Measurements from ENCODE around the gene TRMT1. TPM values are rescaled to one million over a fixed set of nuclear protein-coding genes. Genes with fewer than 3 reads are reported as not detected.
A peak's percentile ranks its signal among the peaks of the same experiment; 100 is the strongest.

TRMT1 gene
- total and polyA plus RNA-seq, 2 experiments from 2014 or later, result 88.6 to 90.1 TPM

- peaks cover 50% of the 10 kb centered on the region for H3K4me1 Mint-ChIP-seq
- TF ChIP-seq JUNB (IDR thresholded peaks at IDR 0.05; ENCODE audit: unreplicated experiment) (no peak), NANOG (IDR thresholded peaks at IDR 0.05; ENCODE audit: borderline replicate concordance) (no peak), EZH2 (IDR thresholded peaks at IDR 0.05; ENCODE audit: low read depth, unreplicated experiment) (no peak), ZNF331 (CRISPR knock-in tag; IDR thresholded peaks at IDR 0.05; ENCODE audit: low read depth) (no peak), EZH2phosphoT487 (IDR thresholded peaks at IDR 0.05; ENCODE audit: unreplicated experiment) (no peak), CTCF (conservative IDR thresholded peaks at IDR 0.05; ENCODE audit: low read depth in 2 of 2) (no peak), POLR2AphosphoS5 (IDR thresholded peaks at IDR 0.05; ENCODE audit: low read depth) (no peak)
- TF ChIP-seq, protein P1, sequence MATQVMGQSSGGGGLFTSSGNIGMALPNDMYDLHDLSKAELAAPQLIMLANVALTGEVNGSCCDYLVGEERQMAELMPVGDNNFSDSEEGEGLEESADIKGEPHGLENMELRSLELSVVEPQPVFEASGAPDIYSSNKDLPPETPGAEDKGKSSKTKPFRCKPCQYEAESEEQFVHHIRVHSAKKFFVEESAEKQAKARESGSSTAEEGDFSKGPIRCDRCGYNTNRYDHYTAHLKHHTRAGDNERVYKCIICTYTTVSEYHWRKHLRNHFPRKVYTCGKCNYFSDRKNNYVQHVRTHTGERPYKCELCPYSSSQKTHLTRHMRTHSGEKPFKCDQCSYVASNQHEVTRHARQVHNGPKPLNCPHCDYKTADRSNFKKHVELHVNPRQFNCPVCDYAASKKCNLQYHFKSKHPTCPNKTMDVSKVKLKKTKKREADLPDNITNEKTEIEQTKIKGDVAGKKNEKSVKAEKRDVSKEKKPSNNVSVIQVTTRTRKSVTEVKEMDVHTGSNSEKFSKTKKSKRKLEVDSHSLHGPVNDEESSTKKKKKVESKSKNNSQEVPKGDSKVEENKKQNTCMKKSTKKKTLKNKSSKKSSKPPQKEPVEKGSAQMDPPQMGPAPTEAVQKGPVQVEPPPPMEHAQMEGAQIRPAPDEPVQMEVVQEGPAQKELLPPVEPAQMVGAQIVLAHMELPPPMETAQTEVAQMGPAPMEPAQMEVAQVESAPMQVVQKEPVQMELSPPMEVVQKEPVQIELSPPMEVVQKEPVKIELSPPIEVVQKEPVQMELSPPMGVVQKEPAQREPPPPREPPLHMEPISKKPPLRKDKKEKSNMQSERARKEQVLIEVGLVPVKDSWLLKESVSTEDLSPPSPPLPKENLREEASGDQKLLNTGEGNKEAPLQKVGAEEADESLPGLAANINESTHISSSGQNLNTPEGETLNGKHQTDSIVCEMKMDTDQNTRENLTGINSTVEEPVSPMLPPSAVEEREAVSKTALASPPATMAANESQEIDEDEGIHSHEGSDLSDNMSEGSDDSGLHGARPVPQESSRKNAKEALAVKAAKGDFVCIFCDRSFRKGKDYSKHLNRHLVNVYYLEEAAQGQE (IDR thresholded peaks at IDR 0.05; ENCODE audit: unreplicated experiment), result no peak
- TF ChIP-seq, protein P2, sequence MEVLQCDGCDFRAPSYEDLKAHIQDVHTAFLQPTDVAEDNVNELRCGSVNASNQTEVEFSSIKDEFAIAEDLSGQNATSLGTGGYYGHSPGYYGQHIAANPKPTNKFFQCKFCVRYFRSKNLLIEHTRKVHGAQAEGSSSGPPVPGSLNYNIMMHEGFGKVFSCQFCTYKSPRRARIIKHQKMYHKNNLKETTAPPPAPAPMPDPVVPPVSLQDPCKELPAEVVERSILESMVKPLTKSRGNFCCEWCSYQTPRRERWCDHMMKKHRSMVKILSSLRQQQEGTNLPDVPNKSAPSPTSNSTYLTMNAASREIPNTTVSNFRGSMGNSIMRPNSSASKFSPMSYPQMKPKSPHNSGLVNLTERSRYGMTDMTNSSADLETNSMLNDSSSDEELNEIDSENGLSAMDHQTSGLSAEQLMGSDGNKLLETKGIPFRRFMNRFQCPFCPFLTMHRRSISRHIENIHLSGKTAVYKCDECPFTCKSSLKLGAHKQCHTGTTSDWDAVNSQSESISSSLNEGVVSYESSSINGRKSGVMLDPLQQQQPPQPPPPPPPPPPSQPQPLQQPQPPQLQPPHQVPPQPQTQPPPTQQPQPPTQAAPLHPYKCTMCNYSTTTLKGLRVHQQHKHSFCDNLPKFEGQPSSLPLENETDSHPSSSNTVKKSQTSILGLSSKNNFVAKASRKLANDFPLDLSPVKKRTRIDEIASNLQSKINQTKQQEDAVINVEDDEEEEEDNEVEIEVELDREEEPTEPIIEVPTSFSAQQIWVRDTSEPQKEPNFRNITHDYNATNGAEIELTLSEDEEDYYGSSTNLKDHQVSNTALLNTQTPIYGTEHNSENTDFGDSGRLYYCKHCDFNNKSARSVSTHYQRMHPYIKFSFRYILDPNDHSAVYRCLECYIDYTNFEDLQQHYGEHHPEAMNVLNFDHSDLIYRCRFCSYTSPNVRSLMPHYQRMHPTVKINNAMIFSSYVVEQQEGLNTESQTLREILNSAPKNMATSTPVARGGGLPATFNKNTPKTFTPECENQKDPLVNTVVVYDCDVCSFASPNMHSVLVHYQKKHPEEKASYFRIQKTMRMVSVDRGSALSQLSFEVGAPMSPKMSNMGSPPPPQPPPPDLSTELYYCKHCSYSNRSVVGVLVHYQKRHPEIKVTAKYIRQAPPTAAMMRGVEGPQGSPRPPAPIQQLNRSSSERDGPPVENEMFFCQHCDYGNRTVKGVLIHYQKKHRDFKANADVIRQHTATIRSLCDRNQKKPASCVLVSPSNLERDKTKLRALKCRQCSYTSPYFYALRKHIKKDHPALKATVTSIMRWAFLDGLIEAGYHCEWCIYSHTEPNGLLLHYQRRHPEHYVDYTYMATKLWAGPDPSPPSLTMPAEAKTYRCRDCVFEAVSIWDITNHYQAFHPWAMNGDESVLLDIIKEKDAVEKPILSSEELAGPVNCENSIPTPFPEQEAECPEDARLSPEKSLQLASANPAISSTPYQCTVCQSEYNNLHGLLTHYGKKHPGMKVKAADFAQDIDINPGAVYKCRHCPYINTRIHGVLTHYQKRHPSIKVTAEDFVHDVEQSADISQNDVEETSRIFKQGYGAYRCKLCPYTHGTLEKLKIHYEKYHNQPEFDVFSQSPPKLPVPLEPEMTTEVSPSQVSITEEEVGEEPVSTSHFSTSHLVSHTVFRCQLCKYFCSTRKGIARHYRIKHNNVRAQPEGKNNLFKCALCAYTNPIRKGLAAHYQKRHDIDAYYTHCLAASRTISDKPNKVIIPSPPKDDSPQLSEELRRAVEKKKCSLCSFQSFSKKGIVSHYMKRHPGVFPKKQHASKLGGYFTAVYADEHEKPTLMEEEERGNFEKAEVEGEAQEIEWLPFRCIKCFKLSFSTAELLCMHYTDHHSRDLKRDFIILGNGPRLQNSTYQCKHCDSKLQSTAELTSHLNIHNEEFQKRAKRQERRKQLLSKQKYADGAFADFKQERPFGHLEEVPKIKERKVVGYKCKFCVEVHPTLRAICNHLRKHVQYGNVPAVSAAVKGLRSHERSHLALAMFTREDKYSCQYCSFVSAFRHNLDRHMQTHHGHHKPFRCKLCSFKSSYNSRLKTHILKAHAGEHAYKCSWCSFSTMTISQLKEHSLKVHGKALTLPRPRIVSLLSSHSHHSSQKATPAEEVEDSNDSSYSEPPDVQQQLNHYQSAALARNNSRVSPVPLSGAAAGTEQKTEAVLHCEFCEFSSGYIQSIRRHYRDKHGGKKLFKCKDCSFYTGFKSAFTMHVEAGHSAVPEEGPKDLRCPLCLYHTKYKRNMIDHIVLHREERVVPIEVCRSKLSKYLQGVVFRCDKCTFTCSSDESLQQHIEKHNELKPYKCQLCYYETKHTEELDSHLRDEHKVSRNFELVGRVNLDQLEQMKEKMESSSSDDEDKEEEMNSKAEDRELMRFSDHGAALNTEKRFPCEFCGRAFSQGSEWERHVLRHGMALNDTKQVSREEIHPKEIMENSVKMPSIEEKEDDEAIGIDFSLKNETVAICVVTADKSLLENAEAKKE (CRISPR knock-in tag; IDR thresholded peaks at IDR 0.05), result no peak
- no peak for ATAC-seq
- no peak for DNase-seq (ENCODE audit: low spot score)
- Histone ChIP-seq H3F3A (replicated peaks; ENCODE audit: low read depth) (peaks cover 6% of the 10 kb centered on the region), H3K27me3 (ENCODE audit: insufficient read depth) (no peaks in the 10 kb centered on the region), H3K4me1 (ENCODE audit: insufficient read depth) (peaks cover 32% of the 10 kb centered on the region), H2AFZ (no peak overlapping the region), H3K9me2 (ENCODE audit: insufficient read depth) (no peaks in the 10 kb centered on the region), H3K4me2 (peak overlapping the region; percentile 94), H3K79me2 (replicated peaks; ENCODE audit: insufficient read depth) (peaks cover 84% of the 10 kb centered on the region), H4K20me1 (replicated peaks; ENCODE audit: insufficient read depth) (peaks cover 65% of the 10 kb centered on the region), H3K4me3 (peak overlapping the region; percentile 96; the same call in 1 of the 2 replicates), H3K36me3 (ENCODE audit: insufficient read depth) (no peaks in the 10 kb centered on the region), H3K27ac (ENCODE audit: low read depth) (peak overlapping the region; percentile 72; the same call in 1 of the 2 replicates)
- H3K36me3 Mint-ChIP-seq (ENCODE audit: low read depth), result peaks cover 35% of the 10 kb centered on the region; the same call in 2 of the 3 replicates
- H3K9me3 Mint-ChIP-seq, result peaks cover 3% of the 10 kb centered on the region
- peak overlapping the region; percentile 93 for H3K4me3 Mint-ChIP-seq
- peaks cover 34% of the 10 kb centered on the region for H3K27me3 Mint-ChIP-seq (ENCODE audit: insufficient read depth, low read depth, poor library complexity)
- H3K27ac Mint-ChIP-seq, result peak overlapping the region; percentile 79; the same call in 1 of the 2 replicates
Observed at GRCh38 chr19:13120817-13121216, 4.3 kb upstream of the TRMT1 start.

All from GM23338 (cell line).